HG03558 (cell line): Measurements from ENCODE around the gene NRG3.
"Not testable (repeated sequence)": the region's sequence is repeated elsewhere in the genome, so short reads cannot be mapped to it uniquely, and the experiment has no call there.

Experiments
- ATAC-seq: cut with Tn5 transposase; IDR thresholded peaks from one replicate; pipeline ENCODE4 v1.9.1; 2021; ENCODE audit warnings: moderate number of reproducible peaks; ENCODE audit not compliant: unreplicated experiment; ENCODE audit errors: extremely low read depth

Gene NRG3

DNA sequence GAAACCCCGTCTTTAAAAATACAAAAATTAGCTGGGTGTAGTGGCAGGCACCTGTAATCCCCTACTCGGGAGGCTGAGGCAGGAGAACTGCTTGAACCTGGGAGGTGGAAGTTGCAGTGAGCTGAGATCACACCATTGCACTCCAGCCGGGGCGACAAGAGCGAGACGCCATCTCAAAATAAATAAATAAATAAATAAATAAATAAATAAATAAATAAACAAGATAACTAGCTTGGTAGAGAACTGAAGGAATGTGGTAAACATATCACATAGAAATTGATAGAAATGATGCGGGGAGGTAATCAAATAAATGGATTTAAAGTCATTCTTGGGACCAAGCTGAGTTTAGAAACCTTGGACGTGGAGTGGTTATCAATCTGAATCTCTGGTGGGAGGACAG is 1131.5 kb downstream of the NRG3 start:
- ATAC-seq = not testable (repeated sequence)

DNA sequence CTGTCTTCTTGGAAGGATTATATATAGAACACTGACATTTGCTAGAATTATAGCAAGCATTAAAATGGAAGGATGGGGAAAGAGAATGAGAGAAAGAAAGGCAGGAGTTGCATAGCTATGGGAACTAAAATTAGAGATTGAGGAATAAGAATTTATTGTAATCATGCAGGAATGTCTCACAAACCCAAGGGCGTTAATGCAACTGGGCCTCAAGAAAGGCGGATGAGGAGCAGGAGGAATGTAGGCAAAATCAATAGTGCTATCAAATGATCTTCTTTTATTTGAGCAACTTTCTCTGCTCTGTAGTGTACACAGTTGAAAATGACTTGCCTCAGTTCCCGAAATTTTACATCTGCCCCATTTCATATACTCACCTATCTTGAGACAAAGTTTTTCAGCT is 1132.5 kb downstream of the NRG3 start:
- ATAC-seq = no peak

DNA sequence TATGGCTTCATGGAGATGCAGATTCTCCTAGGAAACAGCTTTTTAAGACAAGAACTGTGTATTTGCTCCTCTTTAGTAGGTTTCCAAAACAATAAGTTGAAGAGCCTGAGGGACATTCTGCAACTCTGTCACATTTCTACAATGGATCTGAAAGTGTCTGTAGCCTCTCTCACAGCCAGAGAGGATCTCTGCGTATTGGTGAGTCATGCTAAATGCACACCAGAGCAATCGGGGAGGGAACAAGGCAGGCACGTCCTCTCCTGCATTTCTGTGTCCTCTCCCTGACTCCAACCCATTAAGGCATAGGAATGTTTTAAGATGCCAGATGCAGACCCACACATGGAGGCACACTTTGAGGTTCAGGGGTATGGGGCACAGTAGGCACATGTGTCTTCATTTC is 1137.9 kb downstream of the NRG3 start:
- no peak for ATAC-seq

DNA sequence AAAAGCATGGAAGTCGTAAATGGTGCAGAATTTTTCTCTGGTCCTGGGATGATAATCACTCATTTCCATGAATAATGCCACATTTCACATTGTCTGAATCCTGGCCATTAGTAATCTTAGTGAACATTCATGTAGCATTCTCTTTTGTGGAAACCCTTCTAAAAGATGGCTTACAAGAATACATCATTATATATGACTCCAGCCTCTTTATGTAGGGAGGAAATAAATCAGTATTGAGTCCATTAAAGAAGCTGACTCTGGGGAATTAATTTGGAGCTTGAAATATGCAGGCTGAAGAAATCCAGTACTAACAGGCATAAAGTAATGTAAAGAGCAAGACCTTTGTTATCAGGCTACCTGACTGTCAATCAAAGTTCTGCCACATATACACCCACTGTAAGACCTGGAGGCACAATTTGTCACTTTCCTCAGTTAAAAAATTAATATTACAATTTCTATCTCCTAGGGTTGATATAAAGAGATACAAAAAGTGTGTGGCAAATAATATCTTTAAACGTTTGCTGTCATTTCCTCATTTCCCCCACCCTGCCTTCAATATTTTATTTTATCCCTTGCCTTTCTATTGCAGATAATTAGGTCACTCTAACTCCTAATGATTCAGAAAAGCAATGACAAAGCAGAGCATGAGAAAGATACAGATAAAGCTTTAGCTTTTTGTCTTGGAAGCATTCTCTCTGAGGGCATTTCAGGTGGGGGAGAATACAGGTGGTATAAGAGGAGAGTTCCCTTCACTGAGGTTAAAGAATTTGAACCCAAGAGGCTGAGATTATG is 1142.3 kb downstream of the NRG3 start:
- ATAC-seq = no peak

DNA sequence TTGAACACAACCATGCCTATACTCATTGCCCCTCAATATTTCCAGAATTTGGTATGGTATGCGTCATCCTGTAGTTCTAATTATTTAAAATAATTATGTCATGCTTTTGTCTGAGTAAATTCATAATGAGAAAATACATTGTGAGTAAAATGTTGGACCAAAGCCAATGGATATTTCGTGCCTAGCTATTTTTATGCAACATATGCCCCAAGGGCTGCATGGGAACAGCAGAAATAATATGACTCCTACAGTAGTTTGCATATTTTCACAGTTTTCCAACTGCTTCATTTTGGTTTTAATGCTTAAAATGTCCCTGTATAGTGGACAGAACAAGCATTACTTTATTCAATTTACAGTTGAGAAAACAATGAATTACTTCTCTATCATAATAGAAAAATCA is 1148.7 kb downstream of the NRG3 start:
- no peak for ATAC-seq
